GM12864 (cell line): ENCODE results near the gene TRIM39.

Experiments
- DNase-seq: peaks from one replicate; pipeline ENCODE4 v3.0.0-alpha.2; 2011; ENCODE audit warnings: low read depth
- H3K4me3 ChIP-seq: 2 replicates; pipeline ENCODE4 v1.5.1; 2011; ENCODE audit warnings: mild to moderate bottlenecking, low read depth, low read length, control low read depth
- TF ChIP-seq, protein P1 (sequence below): IDR thresholded peaks from 2 replicates; pipeline ENCODE4 v1.5.1; 2011; ENCODE audit warnings: low read depth, mild to moderate bottlenecking, moderate library complexity, low read length, control low read depth, inconsistent platforms; ENCODE audit errors: missing control alignments

Gene TRIM39

DNA sequence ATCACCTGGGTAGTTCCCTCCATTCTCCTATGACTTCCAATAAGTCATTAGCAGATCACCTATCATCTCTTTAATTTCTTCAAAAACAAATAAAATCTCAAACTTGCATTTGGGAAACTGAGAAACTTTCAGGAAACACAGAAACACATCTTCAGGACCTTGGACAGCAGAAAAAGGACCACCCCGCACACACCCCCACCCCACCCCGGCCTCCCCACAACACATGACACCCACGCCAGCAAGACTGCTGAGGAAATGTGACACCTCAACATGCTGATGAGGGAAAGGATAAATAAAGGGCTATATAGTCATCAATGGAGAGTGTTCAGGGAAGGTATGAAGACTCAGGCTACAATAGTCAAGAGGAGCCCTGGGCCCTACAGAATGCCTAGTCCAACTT lies 15.6 kb upstream of the TRIM39 start:
- TF ChIP-seq, protein P1, sequence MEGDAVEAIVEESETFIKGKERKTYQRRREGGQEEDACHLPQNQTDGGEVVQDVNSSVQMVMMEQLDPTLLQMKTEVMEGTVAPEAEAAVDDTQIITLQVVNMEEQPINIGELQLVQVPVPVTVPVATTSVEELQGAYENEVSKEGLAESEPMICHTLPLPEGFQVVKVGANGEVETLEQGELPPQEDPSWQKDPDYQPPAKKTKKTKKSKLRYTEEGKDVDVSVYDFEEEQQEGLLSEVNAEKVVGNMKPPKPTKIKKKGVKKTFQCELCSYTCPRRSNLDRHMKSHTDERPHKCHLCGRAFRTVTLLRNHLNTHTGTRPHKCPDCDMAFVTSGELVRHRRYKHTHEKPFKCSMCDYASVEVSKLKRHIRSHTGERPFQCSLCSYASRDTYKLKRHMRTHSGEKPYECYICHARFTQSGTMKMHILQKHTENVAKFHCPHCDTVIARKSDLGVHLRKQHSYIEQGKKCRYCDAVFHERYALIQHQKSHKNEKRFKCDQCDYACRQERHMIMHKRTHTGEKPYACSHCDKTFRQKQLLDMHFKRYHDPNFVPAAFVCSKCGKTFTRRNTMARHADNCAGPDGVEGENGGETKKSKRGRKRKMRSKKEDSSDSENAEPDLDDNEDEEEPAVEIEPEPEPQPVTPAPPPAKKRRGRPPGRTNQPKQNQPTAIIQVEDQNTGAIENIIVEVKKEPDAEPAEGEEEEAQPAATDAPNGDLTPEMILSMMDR: no peak
- no peak for DNase-seq
- H3K4me3 ChIP-seq: no peak overlapping the region

DNA sequence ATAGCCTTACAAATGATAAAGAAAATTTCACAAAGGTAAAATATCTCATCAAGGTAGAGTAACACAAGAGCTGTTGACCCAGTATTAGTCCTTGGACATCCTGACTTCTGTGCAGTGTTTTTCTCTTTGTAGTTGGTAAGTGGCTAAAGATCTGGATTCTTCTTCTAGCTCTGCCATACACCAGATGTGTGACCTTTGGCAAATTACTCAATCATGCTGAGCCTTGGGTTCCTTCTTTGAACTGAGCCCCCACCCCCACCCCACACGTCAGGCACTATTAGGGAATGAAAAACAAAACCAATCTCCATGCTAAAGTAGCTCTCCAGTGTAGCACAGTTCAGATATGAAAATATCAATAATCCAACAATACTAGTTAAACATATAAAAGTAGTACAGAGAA lies 15.1 kb upstream of the TRIM39 start:
- no peak for DNase-seq
- H3K4me3 ChIP-seq: no peak overlapping the region
- TF ChIP-seq, protein P1: no peak

DNA sequence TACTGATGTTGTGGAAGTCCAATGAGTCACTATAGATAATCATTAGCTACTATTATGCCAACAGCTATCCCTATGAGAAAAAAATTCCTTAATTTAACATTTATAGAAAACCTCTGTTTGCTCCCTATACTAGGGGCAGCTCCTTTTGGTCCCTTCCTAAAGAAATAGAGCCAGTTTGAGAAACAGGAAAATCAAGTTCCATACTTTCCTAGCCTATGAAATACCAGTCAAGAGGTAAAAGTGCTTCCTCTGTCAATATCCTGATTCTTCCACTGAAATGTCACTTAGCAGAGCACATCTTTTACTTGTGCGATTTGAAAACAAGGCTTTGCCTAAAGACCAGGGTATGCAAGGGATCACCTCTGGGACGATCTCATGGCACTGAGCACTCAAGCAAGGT lies 14.5 kb upstream of the TRIM39 start:
- no peak for DNase-seq
- TF ChIP-seq, protein P1: no peak
- no peak overlapping the region for H3K4me3 ChIP-seq

DNA sequence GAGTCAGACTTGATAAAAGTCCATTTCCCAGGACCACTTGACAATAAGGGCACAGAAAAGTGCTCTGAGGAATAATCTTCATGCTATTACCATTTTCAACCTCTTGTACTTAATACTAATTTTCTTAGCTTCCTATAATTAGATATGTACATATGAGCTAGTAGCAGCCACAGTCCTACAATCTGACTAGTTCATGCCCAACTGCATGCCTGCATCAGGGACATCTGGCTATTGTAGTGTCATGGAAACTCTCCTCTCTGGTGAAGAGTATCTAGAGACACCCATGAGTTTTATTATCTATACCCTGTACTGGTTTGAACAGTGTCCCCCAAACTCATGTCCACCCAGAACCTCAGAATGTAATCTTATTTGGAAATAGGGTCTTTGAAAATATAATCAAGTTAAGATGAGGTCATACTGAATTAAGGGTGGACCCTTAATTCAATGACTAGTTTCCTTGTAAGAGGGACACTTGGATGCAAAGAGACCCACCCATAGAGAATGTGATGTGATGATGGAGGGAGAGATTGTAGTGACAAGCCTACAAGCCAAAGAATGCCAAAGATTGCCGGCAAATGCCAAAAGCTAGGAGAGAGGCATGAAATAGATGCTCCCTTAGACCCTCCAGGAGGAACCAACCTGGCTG lies 13.9 kb upstream of the TRIM39 start:
- TF ChIP-seq, protein P1: no peak
- no peak overlapping the region for H3K4me3 ChIP-seq
- DNase-seq: no peak

DNA sequence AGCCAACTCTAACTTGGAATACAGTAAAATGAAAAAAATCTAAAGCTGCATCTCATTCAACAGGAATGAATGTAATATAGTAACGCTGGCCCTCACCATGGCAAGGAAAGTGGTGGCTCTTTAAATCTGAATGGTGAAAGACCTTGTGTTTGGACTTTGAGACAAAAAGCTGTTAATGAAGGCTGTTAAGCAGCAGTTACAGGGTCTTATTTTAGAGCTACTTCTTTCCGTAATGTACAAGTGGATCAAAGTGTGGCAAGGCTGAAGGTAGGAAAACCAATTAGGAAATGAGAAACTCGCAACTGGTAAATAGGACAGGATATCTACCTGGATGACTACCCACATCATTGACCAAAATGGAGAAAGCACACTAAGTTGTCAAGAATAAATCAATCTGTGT lies 11.6 kb upstream of the TRIM39 start:
- TF ChIP-seq, protein P1: no peak
- no peak overlapping the region for H3K4me3 ChIP-seq
- no peak for DNase-seq

DNA sequence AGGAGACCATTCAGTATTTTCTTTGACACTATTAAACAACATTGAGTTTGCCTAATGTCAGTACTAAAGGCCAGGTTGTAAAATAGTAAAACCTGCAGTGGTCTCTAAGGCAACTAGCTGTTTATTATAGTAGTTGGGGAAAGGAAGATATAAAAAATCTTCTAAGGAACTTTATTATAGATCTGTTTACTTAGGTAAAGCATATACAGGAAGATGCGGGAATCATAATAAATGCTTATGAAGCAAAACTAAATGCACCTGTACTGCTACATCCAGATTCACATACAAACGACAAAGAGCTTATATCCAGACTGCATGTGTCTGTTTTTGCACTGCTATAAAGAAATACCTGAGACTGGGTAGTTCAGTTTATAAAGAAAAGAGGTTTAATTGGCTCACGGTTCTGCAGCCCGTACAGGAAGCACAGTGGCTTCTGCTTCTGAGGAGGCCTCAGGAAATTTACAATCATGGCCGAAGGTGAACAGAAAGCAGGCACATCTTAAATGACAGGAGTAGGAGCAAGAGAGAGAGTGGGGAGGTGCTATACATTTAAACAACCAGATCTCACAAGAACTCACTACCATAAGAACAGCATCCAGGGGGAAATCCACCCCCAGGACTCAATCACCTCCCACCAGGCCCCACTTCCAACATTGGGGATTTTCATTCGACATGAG lies 8.7 kb upstream of the TRIM39 start:
- DNase-seq: no peak
- H3K4me3 ChIP-seq: no peak overlapping the region
- TF ChIP-seq, protein P1: no peak
